IPS-20b (cell line): ENCODE results near the gene MAP6.

Source experiments
- H3K27ac ChIP-seq: one replicate; pipeline ENCODE4 v1.5.1; 2013; ENCODE audit warnings: low read length
- H3K27me3 ChIP-seq: 2 replicates; pipeline ENCODE4 v1.6.1; 2013; ENCODE audit warnings: mild to moderate bottlenecking, low read length, inconsistent platforms; ENCODE audit not compliant: insufficient read depth
- H3K36me3 ChIP-seq: 2 replicates; pipeline ENCODE4 v1.6.1; 2013; ENCODE audit warnings: low read depth, mild to moderate bottlenecking, inconsistent platforms, low read length, moderate library complexity; ENCODE audit not compliant: insufficient read depth
- H3K4me1 ChIP-seq: 2 replicates; pipeline ENCODE4 v1.6.1; 2013; ENCODE audit warnings: mild to moderate bottlenecking, control low read depth, inconsistent platforms, low read length, moderate library complexity; ENCODE audit not compliant: insufficient read depth
- H3K4me3 ChIP-seq: 2 replicates; pipeline ENCODE4 v1.5.1; 2013; ENCODE audit warnings: mild to moderate bottlenecking, low read length, inconsistent platforms
- H3K9ac ChIP-seq: 2 replicates; pipeline ENCODE4 v1.6.1; 2013; ENCODE audit warnings: low read depth, mild to moderate bottlenecking, inconsistent platforms, low read length, moderate library complexity
- H3K9me3 ChIP-seq: 2 replicates; pipeline ENCODE4 v1.6.1; 2013; ENCODE audit warnings: mild to moderate bottlenecking, low read depth, low read length, inconsistent platforms; ENCODE audit not compliant: insufficient read depth

Gene MAP6

GRCh38 chr11:75554258-75555022 is 114.4 kb downstream of the MAP6 start:
- H3K27ac ChIP-seq = peak overlapping the region; percentile 51
- peaks cover 15% of the 10 kb centered on the region for H3K4me1 ChIP-seq
- no peaks in the 10 kb centered on the region for H3K36me3 ChIP-seq
- no peaks in the 10 kb centered on the region for H3K27me3 ChIP-seq
- no peaks in the 10 kb centered on the region for H3K9me3 ChIP-seq
- no peak overlapping the region for H3K4me3 ChIP-seq
- peak overlapping the region; percentile 56; the same call in 1 of the 2 replicates for H3K9ac ChIP-seq

GRCh38 chr11:75553889-75554257 is 115.0 kb downstream of the MAP6 start:
- no peaks in the 10 kb centered on the region for H3K9me3 ChIP-seq
- H3K27me3 ChIP-seq = no peaks in the 10 kb centered on the region
- peaks cover 10% of the 10 kb centered on the region for H3K4me1 ChIP-seq
- peak overlapping the region; percentile 51 for H3K27ac ChIP-seq
- no peaks in the 10 kb centered on the region for H3K36me3 ChIP-seq
- peak overlapping the region; percentile 40; the same call in 1 of the 2 replicates for H3K9ac ChIP-seq
- no peak overlapping the region for H3K4me3 ChIP-seq

GRCh38 chr11:75553182-75553581 is 115.7 kb downstream of the MAP6 start:
- H3K4me3 ChIP-seq = no peak overlapping the region
- peaks cover 7% of the 10 kb centered on the region for H3K4me1 ChIP-seq
- no peak overlapping the region for H3K27ac ChIP-seq
- no peak overlapping the region for H3K9ac ChIP-seq
- no peaks in the 10 kb centered on the region for H3K36me3 ChIP-seq
- no peaks in the 10 kb centered on the region for H3K9me3 ChIP-seq
- H3K27me3 ChIP-seq = no peaks in the 10 kb centered on the region

- H3K36me3 ChIP-seq = no peaks in the 10 kb centered on the region
- no peaks in the 10 kb centered on the region for H3K9me3 ChIP-seq
These were observed 119.4 kb downstream of the MAP6 start for GRCh38 chr11:75549370-75549958.

GRCh38 chr11:75548595-75549272 is 120.1 kb downstream of the MAP6 start:
- no peak overlapping the region for H3K27ac ChIP-seq

More at GRCh38 chr11:75549370-75549958, 119.4 kb downstream of the MAP6 start:
- no peak overlapping the region for H3K4me3 ChIP-seq
- no peaks in the 10 kb centered on the region for H3K27me3 ChIP-seq
- H3K27ac ChIP-seq = no peak overlapping the region
- H3K9ac ChIP-seq = no peak overlapping the region
- H3K4me1 ChIP-seq = peaks cover 10% of the 10 kb centered on the region; the same call in 1 of the 2 replicates

GRCh38 chr11:75547617-75548058 is 121.2 kb downstream of the MAP6 start:
- no peaks in the 10 kb centered on the region for H3K9me3 ChIP-seq
- H3K4me1 ChIP-seq = peaks cover 3% of the 10 kb centered on the region; the same call in 1 of the 2 replicates
- no peak overlapping the region for H3K27ac ChIP-seq
- no peaks in the 10 kb centered on the region for H3K36me3 ChIP-seq
- peak overlapping the region; percentile 34; the same call in 1 of the 2 replicates for H3K9ac ChIP-seq
- no peaks in the 10 kb centered on the region for H3K27me3 ChIP-seq
- H3K4me3 ChIP-seq = no peak overlapping the region

More at GRCh38 chr11:75548595-75549272, 120.1 kb downstream of the MAP6 start:
- Histone ChIP-seq H3K4me3 (no peak overlapping the region), H3K27me3 (no peaks in the 10 kb centered on the region), H3K9me3 (no peaks in the 10 kb centered on the region), H3K36me3 (no peaks in the 10 kb centered on the region), H3K4me1 (peaks cover 4% of the 10 kb centered on the region; the same call in 1 of the 2 replicates), H3K9ac (no peak overlapping the region)

- no peak overlapping the region for H3K4me3 ChIP-seq
- no peaks in the 10 kb centered on the region for H3K9me3 ChIP-seq
- H3K36me3 ChIP-seq = no peaks in the 10 kb centered on the region
- H3K27ac ChIP-seq = no peak overlapping the region
- no peaks in the 10 kb centered on the region for H3K27me3 ChIP-seq
- H3K4me1 ChIP-seq = peaks cover 3% of the 10 kb centered on the region; the same call in 1 of the 2 replicates
- H3K9ac ChIP-seq = no peak overlapping the region
These were observed 121.7 kb downstream of the MAP6 start for GRCh38 chr11:75547177-75547576.

- Histone ChIP-seq H3K4me1 (peaks cover 3% of the 10 kb centered on the region; the same call in 1 of the 2 replicates), H3K9me3 (no peaks in the 10 kb centered on the region), H3K9ac (no peak overlapping the region), H3K36me3 (no peaks in the 10 kb centered on the region), H3K27me3 (no peaks in the 10 kb centered on the region), H3K27ac (no peak overlapping the region), H3K4me3 (no peak overlapping the region)
These were observed 125.0 kb downstream of the MAP6 start for GRCh38 chr11:75543806-75544205.

- H3K9me3 ChIP-seq = no peaks in the 10 kb centered on the region
- H3K9ac ChIP-seq = no peak overlapping the region
- H3K27me3 ChIP-seq = no peaks in the 10 kb centered on the region
- no peaks in the 10 kb centered on the region for H3K4me1 ChIP-seq
- no peak overlapping the region for H3K4me3 ChIP-seq
- no peak overlapping the region for H3K27ac ChIP-seq
- no peaks in the 10 kb centered on the region for H3K36me3 ChIP-seq
These were observed 126.8 kb downstream of the MAP6 start for GRCh38 chr11:75542088-75542438.

- Histone ChIP-seq H3K27ac (no peak overlapping the region), H3K4me3 (no peak overlapping the region), H3K36me3 (no peaks in the 10 kb centered on the region)
These were observed 127.4 kb downstream of the MAP6 start for GRCh38 chr11:75541193-75542087.

More at GRCh38 chr11:75541193-75542087, 127.4 kb downstream of the MAP6 start:
- Histone ChIP-seq H3K9me3 (no peaks in the 10 kb centered on the region), H3K4me1 (no peaks in the 10 kb centered on the region), H3K9ac (no peak overlapping the region), H3K27me3 (no peaks in the 10 kb centered on the region)
